IPS-11a (cell line): Measurements from ENCODE around the gene PLPPR3.
"Not testable (repeated sequence)": the region's sequence is repeated elsewhere in the genome, so short reads cannot be mapped to it uniquely, and the experiment has no call there.

ENCODE experiments used
- H3K4me3 ChIP-seq: one replicate; pipeline ENCODE4 v1.5.1; 2013; ENCODE audit warnings: low read depth, low read length, control low read depth

The PLPPR3 gene

GRCh38 chr19:829129-829758, 7.5 kb upstream of the PLPPR3 start:
- H3K4me3 ChIP-seq: no peak overlapping the region

GRCh38 chr19:827710-828321, 6.1 kb upstream of the PLPPR3 start, which contains the start of gene AZU1:
AZU1 (plus strand) TSS chr19:827837; CDS start chr19:827847, 10 bp downstream.
- no peak within 1 kb of the TSS for H3K4me3 ChIP-seq

DNA sequence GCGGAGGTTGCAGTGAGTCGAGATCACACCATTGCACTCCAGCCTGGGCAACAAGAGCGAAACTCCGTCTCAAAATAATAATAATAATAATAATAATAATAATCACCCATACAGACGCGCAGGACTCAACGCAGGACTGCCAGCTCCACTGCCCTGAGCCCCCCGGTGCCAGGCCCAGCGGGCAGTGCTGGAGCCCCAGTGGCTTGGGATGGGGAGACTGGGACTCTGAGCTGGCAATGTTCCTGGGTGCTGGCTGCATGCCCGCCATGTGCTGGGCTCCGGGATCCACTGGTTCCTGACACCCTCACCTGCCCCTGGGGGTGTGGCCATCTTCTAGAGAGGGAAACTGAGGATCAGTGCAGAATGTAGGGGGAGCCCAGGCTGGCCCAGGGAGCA, 5.6 kb upstream of the PLPPR3 start:
- H3K4me3 ChIP-seq: no peak overlapping the region

DNA sequence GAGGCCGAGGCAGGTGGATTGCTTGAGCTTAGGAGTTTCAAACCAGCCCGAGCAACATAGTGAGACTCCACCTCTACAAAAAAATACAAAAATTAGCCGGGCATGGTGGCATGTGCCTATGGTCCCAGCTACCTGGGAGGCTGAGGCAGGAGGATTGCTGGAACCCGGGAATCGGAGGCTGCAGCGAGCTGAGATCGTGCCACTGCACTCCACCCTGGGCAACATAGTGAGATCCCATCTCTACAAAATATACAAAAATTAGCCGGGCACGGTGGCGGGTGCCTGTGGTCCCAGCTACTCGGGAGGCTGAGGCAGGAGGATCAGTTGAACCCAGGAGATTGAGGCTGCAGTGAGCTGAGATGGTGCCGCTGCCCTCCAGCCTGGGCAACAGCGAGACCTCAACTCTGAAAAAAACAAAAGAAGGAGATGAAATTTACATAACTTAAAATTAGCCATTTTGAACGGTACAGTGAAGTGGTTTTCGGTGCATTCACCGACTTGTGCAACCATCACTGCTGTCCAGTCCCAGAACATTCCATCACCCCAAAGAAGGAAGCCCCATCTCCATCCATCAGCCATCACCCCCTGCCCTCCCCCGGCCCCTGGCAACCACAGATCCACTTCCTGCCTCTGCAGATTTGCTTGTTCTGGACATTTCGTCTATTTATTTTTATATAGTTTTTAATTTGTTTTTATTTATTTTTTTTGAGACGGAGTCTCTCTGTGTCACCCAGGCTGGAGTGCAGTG, 4.3 kb upstream of the PLPPR3 start:
- no peak overlapping the region for H3K4me3 ChIP-seq

- H3K4me3 ChIP-seq: no peak overlapping the region
These were observed 3.1 kb upstream of the PLPPR3 start for GRCh38 chr19:824885-825284.

- H3K4me3 ChIP-seq: no peak overlapping the region
These were observed 1.9 kb upstream of the PLPPR3 start for GRCh38 chr19:823565-824121.

DNA sequence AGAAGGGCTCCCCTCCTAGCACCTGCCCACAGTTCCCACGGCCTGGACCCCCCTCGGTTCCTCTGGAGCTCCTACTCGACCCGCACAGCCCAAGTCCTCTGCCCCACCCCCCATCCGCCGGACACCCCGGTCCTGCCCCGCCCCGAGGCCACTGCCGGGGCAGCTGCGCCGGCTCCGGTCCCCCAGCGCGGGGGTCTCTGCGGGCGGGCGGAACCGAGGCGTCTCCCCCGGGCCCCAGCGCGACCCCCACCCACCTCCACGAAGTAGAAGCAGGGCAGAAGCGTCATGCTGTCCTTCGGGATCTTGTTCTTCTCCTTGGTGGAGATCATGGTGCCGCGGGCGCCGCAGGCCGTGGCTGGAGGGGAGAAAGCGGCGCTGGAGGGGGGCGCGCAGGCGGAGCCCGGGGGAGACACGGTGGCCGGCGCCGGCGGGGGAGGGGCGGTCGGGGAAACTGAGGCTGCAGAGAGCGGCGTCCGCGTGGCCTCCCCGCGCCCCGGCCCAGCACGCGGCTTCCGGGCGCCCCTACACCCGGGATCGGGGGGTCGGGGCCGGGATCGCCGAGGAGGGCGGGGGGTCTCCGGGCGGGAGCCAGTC, 427 bp downstream of the PLPPR3 start:
- H3K4me3 ChIP-seq: peak overlapping the region; percentile 35

DNA sequence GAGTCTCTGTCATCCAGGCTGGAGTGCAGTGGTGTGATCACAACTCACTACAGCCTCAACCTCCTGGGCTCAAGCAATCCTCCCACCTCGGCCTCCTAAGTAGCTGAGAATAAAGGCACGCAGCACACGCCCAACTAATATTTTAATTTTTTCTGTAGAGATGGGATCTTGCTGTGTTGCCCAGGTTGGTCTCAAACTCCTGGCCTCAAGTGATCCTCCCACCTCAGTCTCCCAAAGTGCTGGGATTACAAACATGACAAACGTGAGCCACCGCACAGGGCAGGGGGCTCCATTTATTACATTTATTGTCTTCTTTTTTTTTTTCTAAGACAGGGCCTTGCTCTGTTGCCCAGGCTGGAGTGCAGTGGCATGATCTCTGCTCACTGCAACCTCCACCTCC, 1.5 kb downstream of the PLPPR3 start:
- not testable (repeated sequence) for H3K4me3 ChIP-seq

DNA sequence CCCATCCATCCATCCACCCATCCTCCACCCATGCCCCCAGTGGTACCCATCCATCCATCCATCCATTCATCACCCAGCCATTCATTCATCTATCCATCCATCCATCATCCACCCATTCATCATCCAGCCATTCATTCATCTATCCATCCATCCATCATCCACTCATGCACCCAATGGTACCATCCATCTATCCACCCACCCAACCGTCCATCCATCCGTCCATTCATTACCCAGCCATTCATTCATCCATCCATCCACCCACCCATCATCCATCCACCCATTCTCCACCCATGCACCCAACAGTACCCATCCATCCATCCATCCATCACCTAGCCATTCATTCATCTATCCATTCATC, 5.3 kb downstream of the PLPPR3 start:
- no peak overlapping the region for H3K4me3 ChIP-seq

DNA sequence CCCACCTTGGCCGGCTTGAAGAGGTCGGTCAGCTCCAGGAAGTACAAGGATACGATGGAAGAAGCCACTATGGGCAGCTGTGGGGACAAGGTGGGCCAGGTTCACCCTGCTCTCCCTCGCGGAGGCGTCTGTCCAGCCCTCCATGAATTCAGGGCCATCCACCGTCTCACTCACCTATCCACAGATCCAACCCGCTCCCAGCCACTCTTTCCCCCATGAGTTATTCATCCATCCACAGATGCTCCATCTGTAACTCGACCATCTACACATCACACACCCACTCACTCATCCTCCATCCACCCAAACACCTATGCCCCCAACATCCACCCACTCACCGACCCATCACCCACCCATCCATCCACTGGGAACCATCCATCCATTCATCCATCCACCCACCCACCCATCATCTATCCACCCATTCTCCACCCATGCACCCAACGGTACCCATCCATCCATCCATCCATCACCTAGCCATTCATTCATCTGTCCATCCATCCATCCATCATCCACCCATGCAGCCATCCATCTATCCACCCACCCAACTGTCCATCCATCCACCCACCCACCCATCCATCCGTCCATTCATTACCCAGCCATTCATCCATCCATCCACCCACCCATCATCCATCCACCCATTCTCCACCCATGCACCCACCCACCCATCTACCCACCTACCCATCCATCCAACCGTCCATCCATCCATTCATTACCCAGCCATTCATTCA, 5.8 kb downstream of the PLPPR3 start:
- H3K4me3 ChIP-seq: no peak overlapping the region

DNA sequence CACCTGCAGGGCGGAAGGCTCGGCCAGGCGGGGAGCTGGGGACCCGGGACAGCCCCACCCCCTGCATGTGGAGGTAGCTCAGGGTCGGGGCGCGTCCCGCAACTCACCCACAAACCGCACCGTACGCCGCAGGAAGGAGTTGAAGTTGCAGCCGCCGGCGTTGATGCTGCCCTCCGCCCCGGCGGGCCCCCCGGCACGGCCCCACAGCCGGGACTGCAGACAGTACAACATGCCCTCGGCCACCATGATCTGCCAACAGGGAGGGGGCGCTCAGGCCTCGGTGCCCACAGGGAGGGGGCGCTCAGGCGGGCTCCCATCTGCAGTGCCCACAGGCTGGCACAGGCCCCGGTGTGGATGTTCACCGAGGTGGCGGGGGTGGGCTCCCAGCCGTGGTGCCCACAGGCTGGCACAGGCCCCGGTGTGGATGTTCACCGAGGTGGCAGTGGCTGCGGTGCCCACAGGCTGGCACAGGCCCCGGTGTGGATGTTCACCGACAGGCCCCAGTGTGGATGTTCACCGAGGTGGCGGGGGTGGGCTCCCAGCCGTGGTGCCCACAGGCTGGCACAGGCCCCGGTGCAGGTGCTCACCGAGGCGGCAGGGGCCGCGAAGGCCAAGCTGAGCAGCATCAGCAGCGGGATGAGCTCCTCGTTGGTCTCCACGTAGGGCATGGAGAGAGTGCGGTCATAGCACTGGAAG, 6.5 kb downstream of the PLPPR3 start:
- H3K4me3 ChIP-seq: no peak overlapping the region

DNA sequence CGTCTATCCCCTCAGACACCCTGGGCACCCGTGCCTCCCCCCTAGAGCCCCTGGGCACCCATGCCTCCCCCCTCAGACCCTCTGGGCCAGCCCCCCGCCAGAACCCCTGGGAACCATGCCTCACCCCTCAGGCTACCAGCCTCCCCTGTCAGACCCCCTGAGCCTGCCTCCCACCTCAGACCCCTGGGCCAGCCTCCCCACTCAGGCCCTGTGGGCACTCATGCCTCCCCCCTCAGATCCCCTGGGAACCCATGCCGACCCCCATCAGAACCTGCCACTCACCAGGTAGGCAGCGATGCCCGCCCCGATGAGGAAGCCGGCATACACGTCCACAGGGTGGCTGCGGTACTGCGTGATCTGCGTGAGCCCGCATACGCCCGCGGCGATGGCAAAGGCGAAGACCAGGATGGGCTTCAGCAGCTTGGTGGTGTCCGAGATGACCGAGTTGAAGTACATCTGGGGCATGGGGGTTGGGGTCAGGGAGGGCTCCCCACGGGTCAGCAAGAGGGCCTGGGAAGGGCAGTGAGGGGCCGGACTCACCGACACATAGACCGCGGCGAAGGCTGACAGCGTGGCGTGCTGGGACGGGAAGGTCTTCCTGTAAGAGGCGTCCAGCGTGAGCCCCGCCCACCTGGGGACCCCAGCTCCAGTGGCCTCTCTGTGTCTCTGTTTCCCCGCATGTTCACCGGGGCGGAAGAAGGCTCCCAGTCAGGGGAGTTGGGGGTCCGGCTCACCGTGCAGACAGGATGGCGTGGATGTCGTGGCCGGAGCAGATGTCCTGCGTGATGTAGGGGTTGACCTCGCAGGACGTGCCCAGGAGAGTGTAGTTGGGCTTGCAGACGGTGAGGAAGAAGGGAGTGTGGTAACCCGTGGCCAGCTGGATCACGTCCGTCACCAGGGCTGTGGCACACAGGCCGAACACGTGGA, 7.3 kb downstream of the PLPPR3 start:
- H3K4me3 ChIP-seq: no peak overlapping the region

DNA sequence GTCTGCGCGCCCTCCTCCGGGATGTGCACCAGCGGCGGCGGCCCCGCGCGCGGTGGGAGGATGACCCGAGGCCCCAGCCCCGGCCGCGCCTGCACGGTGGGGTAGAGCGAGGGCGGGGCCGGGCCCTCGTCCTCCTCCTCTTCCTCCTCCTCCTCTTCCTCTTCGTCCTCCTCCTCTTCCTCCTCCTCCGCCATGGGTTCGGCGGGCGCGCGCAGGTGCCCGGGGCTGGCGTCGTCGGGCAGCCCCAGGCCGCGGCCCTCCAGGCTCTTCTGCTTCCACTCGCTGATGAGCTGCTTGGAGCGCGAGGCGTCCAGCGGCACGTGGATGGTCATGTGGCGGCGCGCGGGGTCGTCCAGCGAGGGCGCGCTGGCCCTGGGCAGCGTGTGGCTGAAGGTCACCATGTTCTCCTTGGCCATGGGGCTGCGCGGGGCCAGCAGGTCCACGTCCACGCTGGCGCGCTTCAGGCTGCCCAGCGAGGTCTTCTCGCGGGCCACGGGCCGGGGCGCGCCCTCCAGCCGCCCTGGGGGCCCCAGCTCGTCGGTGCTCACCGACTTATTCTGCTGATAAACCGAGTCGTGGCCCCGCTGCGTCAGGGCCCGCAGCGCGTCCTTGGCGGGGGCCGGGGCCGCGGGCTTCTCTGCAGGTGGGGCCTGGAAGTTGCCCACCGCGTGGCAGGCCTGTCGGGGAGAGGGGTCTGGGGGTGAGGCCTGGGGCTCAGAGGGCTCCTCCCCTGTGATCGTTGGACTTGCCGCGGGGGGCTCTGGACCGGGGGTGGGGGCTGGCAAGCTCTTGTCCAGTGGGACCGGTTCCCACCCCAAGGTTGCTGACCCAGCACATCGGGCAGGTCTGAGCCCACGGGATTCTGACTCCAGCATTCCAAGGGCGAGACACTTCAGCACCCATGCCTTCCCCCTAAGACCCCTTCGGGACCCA, 8.3 kb downstream of the PLPPR3 start:
- no peak overlapping the region for H3K4me3 ChIP-seq

GRCh38 chr19:812747-813218, 9.0 kb downstream of the PLPPR3 start:
- H3K4me3 ChIP-seq: no peak overlapping the region

GRCh38 chr19:812049-812746, 9.6 kb downstream of the PLPPR3 start:
- no peak overlapping the region for H3K4me3 ChIP-seq

- H3K4me3 ChIP-seq: no peak overlapping the region
These were observed 10.2 kb downstream of the PLPPR3 start for GRCh38 chr19:811506-812048.

GRCh38 chr19:810883-811489, 10.8 kb downstream of the PLPPR3 start:
- no peak overlapping the region for H3K4me3 ChIP-seq
